Hepatocyte (in vitro differentiated cells): ENCODE measurements around the gene ANAPC5. TPM values are rescaled to one million over a fixed set of nuclear protein-coding genes. Genes with fewer than 3 reads are reported as not detected.
"Not testable (repeated sequence)": the region's sequence is repeated elsewhere in the genome, so short reads cannot be mapped to it uniquely, and the experiment has no call there.

Experiments used
- DNase-seq: peaks from one replicate; pipeline ENCODE4 v3.0.0-alpha.2; 2016; ENCODE audit warnings: low spot score
- H2AFZ ChIP-seq: fragments of 200-600 bp; sonication (generic); 2 replicates; pipeline ENCODE4 v1.6.0; 2016; ENCODE audit warnings: antibody characterized with exemption, mild to moderate bottlenecking
- H3K27ac ChIP-seq: fragments of 200-600 bp; sonication (generic); 2 replicates; pipeline ENCODE4 v1.5.1; 2016; ENCODE audit warnings: mild to moderate bottlenecking
- H3K27me3 ChIP-seq: fragments of 200-600 bp; sonication (generic); 2 replicates; pipeline ENCODE4 v1.6.1; 2016
- H3K36me3 ChIP-seq: fragments of 200-600 bp; sonication (generic); replicated peaks from 2 replicates; pipeline ENCODE4 v1.5.1; 2016; ENCODE audit warnings: low read depth; ENCODE audit not compliant: insufficient read depth
- H3K4me1 ChIP-seq: fragments of 200-600 bp; sonication (generic); 2 replicates; pipeline ENCODE4 v1.5.1; 2016; ENCODE audit warnings: mild to moderate bottlenecking, moderate library complexity; ENCODE audit not compliant: insufficient read depth
- H3K4me2 ChIP-seq: fragments of 200-600 bp; sonication (generic); 2 replicates; pipeline ENCODE4 v1.6.0; 2016
- H3K4me3 ChIP-seq: fragments of 200-600 bp; sonication (generic); 2 replicates; pipeline ENCODE4 v1.5.1; 2016; ENCODE audit warnings: mild to moderate bottlenecking
- H3K79me2 ChIP-seq: fragments of 200-600 bp; sonication (generic); 2 replicates; pipeline ENCODE4 v1.6.0; 2017; ENCODE audit warnings: mild to moderate bottlenecking
- H3K9me2 ChIP-seq: fragments of 200-600 bp; sonication (generic); replicated peaks from 2 replicates; pipeline ENCODE4 v1.6.0; 2017; ENCODE audit warnings: mild to moderate bottlenecking; ENCODE audit not compliant: insufficient read depth
- H3K9me3 ChIP-seq: fragments of 200-600 bp; sonication (generic); 2 replicates; pipeline ENCODE4 v1.5.1; 2016; ENCODE audit warnings: low read depth, mild to moderate bottlenecking
- H4K20me1 ChIP-seq: fragments of 200-600 bp; sonication (generic); 2 replicates; pipeline ENCODE4 v1.6.0; 2016; ENCODE audit warnings: mild to moderate bottlenecking; ENCODE audit not compliant: insufficient read depth, poor library complexity, severe bottlenecking
- EZH2 ChIP-seq: fragments of 200-600 bp; sonication (generic); IDR thresholded peaks from 2 replicates; pipeline ENCODE4 v1.6.1; 2016; ENCODE audit warnings: antibody characterized with exemption, mild to moderate bottlenecking, borderline replicate concordance
- EZH2phosphoT487 ChIP-seq: fragments of 200-600 bp; sonication (generic); IDR thresholded peaks from one replicate; pipeline ENCODE4 v1.6.1; 2018; ENCODE audit warnings: antibody characterized with exemption, mild to moderate bottlenecking, low read depth, moderate library complexity; ENCODE audit not compliant: unreplicated experiment, severe bottlenecking
- WGBS: methylation state at CpG from one replicate; pipeline ENCODE4 v1.1.6; 2016; ENCODE audit warnings: low lambda C conversion rate; ENCODE audit errors: missing lambda C conversion rate; 5-methylcytosine and 5-hydroxymethylcytosine counted together
- polyA plus RNA-seq: library from polyadenylated mRNA; unstranded; fragments of >200 nt; fragmentation: Nextera tagmentation; extraction: Ambion mirVana; gene quantifications from 2 replicates; pipeline ENCODE4 v1.2.1, GENCODE V29; 2016
- total RNA-seq: library from RNA; depleted of rRNA; stranded (reverse); fragments of >200 nt; gene quantifications from 2 replicates; pipeline ENCODE4 v1.2.3, GENCODE V29; 2014
- TF ChIP-seq, protein P1 (sequence below): fragments of 200-600 bp; sonication (generic); IDR thresholded peaks from 2 replicates; pipeline ENCODE4 v1.5.1; 2016; ENCODE audit warnings: antibody characterized with exemption, mild to moderate bottlenecking; ENCODE audit not compliant: poor library complexity

The ANAPC5 gene
- total and polyA plus RNA-seq, 2 experiments from 2014 or later, result 102 to 108 TPM

DNA sequence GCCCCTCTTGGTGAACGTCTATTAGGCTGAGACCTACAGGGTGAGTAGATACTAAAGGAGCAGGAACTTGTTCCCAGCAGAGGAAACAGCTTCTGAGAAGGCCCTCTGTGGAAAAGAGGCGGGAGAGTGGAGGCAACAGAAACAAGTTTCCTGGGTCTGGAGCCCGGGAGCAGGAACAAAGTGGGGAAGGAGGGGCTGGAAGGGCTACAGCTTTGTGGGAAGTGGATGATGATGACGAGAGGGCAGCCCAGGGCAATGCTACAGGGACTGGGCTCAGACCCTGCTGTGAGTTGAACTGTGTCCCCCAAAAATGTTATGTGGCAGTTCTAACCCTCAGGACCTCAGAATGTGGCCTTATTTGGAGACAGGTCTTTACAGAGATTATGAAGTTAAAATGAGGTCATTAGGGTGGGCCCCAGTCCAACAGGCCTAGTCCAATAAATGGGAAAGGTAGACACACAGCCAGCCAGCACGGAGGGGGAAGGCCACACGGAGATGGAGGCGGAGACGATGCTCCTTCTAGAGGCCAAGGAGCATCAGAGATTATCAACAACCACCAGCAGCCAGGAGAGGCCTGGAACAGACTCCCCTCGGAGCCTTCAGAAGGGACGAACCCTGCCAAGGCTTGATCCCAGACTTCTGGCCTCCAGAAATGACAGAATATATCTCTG is 70.0 kb downstream of the ANAPC5 start:
- Histone ChIP-seq H3K4me2 (no peak overlapping the region), H3K9me2 (no peaks in the 10 kb centered on the region), H3K4me3 (no peak overlapping the region), H3K27ac (no peak overlapping the region), H3K79me2 (peaks cover 27% of the 10 kb centered on the region), H3K9me3 (no peaks in the 10 kb centered on the region), H2AFZ (no peak overlapping the region), H3K36me3 (no peaks in the 10 kb centered on the region), H3K4me1 (no peaks in the 10 kb centered on the region), H4K20me1 (peaks cover 4% of the 10 kb centered on the region), H3K27me3 (no peaks in the 10 kb centered on the region)
- TF ChIP-seq EZH2 (no peak), EZH2phosphoT487 (no peak)
- TF ChIP-seq, protein P1, sequence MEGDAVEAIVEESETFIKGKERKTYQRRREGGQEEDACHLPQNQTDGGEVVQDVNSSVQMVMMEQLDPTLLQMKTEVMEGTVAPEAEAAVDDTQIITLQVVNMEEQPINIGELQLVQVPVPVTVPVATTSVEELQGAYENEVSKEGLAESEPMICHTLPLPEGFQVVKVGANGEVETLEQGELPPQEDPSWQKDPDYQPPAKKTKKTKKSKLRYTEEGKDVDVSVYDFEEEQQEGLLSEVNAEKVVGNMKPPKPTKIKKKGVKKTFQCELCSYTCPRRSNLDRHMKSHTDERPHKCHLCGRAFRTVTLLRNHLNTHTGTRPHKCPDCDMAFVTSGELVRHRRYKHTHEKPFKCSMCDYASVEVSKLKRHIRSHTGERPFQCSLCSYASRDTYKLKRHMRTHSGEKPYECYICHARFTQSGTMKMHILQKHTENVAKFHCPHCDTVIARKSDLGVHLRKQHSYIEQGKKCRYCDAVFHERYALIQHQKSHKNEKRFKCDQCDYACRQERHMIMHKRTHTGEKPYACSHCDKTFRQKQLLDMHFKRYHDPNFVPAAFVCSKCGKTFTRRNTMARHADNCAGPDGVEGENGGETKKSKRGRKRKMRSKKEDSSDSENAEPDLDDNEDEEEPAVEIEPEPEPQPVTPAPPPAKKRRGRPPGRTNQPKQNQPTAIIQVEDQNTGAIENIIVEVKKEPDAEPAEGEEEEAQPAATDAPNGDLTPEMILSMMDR, result no peak
- WGBS, result 87% methylated on average over 10 of the region's 10 CpGs
- no peak for DNase-seq

DNA sequence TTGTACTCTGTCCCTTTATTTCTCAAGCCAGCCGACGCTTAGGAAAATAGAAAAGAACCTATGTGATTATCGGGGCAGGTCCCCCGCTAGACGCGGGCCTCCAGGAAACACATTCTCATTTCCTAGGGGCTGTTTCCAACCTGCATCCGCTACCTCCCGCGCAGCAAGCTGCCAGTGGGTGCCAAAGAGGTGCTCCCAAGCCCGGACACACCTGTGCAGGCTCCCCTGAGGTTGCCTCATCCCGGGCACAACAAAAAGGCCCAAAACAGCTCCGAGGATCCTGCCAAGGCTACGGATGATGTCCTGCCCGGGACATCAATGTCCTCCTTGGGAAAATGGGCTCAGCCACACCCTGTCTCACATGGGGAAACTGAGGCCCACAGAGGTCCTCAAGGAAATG is 71.1 kb downstream of the ANAPC5 start:
- H3K79me2 ChIP-seq, result peaks cover 24% of the 10 kb centered on the region
- not testable (repeated sequence) for H3K36me3 ChIP-seq, H3K4me3 ChIP-seq, H2AFZ ChIP-seq, H3K9me2 ChIP-seq, H3K27ac ChIP-seq, H3K9me3 ChIP-seq, H4K20me1 ChIP-seq, H3K4me2 ChIP-seq, H3K4me1 ChIP-seq, H3K27me3 ChIP-seq, DNase-seq
- 77% methylated on average over 14 of the region's 14 CpGs for WGBS

DNA sequence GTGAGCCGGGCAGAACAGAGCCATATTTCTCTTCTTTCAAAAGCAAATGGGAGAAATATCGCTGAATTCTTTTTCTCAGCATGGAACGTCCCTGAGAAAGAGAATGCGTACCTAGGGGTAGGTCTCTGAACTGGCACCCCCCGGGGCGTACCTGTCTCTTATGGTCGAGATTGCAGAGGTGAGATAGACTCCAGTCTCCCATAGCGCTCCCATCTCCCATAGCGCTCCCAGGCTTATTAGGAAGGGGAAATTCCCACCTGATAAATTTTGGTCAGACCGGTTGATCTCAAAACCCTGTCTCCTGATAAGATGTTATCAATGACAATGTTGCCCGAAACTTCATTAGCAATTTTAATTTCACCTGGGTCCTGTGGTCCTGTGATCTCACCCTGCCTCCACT is 71.7 kb downstream of the ANAPC5 start:
- H4K20me1 ChIP-seq, H3K4me1 ChIP-seq, DNase-seq, H3K4me3 ChIP-seq, H3K9me2 ChIP-seq, H2AFZ ChIP-seq, H3K4me2 ChIP-seq, H3K36me3 ChIP-seq, H3K9me3 ChIP-seq, H3K27ac ChIP-seq, H3K27me3 ChIP-seq: not testable (repeated sequence)
- H3K79me2 ChIP-seq, result peaks cover 23% of the 10 kb centered on the region
- WGBS, result 58% methylated on average over 11 of the region's 11 CpGs

DNA sequence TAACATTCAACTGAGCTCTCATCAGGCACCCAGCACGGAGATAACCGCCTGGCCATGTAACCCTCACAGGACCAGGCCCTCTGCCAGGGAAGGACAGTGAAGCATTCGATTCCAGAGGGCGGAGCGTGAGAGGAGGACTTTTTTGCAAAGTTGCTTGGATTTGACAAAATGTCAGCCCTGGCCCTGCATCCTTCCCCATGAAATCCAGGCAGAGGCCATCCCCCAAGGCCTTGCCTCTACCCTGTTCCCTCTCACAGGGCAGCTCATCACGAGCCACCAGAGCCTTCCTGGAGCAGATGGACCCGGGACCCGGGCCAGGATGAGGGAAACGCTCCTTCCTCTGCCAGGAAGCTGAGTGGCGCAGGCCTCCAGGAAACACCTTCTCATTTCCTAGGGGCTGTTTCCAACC is 72.7 kb downstream of the ANAPC5 start:
- H4K20me1 ChIP-seq, result peaks cover 7% of the 10 kb centered on the region
- H3K27me3 ChIP-seq, result no peaks in the 10 kb centered on the region
- H3K9me3 ChIP-seq, result no peaks in the 10 kb centered on the region
- TF ChIP-seq, protein P1, result no peak
- TF ChIP-seq EZH2 (no peak), EZH2phosphoT487 (no peak)
- no peaks in the 10 kb centered on the region for H3K4me1 ChIP-seq
- no peak overlapping the region for H3K27ac ChIP-seq
- DNase-seq, result no peak
- H3K4me2 ChIP-seq, result no peak overlapping the region
- no peaks in the 10 kb centered on the region for H3K9me2 ChIP-seq
- H3K79me2 ChIP-seq, result peaks cover 22% of the 10 kb centered on the region
- no peak overlapping the region for H3K4me3 ChIP-seq
- no peak overlapping the region for H2AFZ ChIP-seq
- WGBS, result 85% methylated on average over 10 of the region's 10 CpGs
- no peaks in the 10 kb centered on the region for H3K36me3 ChIP-seq
